Glutamatergic neuron (in vitro differentiated cells): Measurements from ENCODE around the gene NSUN6. TPM values are rescaled to one million over a fixed set of nuclear protein-coding genes. Genes with fewer than 3 reads are reported as not detected.
"Not testable (repeated sequence)": the region's sequence is repeated elsewhere in the genome, so short reads cannot be mapped to it uniquely, and the experiment has no call there.

Source experiments
- DNase-seq: peaks from one replicate; pipeline ENCODE4 v3.0.0; 2022
- H3K27ac Mint-ChIP-seq: one replicate; pipeline ENCODE4 v1.8.0; 2020; ENCODE audit warnings: mild to moderate bottlenecking, mixed read lengths, inconsistent platforms; ENCODE audit not compliant: unreplicated experiment
- H3K27me3 Mint-ChIP-seq: one replicate; pipeline ENCODE4 v1.8.0; 2020; ENCODE audit warnings: mild to moderate bottlenecking, moderate library complexity, mixed read lengths, inconsistent platforms; ENCODE audit not compliant: unreplicated experiment
- H3K36me3 Mint-ChIP-seq: one replicate; pipeline ENCODE4 v1.8.0; 2020; ENCODE audit warnings: mild to moderate bottlenecking, mixed read lengths, inconsistent platforms; ENCODE audit not compliant: unreplicated experiment
- H3K4me1 Mint-ChIP-seq: one replicate; pipeline ENCODE4 v1.8.0; 2020; ENCODE audit warnings: mild to moderate bottlenecking, low read depth, mixed read lengths, inconsistent platforms; ENCODE audit not compliant: unreplicated experiment
- H3K4me3 Mint-ChIP-seq: one replicate; pipeline ENCODE4 v1.8.0; 2020; ENCODE audit warnings: mild to moderate bottlenecking, mixed read lengths, inconsistent platforms; ENCODE audit not compliant: unreplicated experiment
- H3K9me3 Mint-ChIP-seq: one replicate; pipeline ENCODE4 v1.8.0; 2020; ENCODE audit warnings: mild to moderate bottlenecking, moderate library complexity, mixed read lengths, inconsistent platforms; ENCODE audit not compliant: unreplicated experiment
- CTCF ChIP-seq: fragments of 200-600 bp; sonication (generic); IDR thresholded peaks from one replicate; pipeline ENCODE4 v1.5.0; 2021; ENCODE audit not compliant: partially characterized antibody, unreplicated experiment
- total RNA-seq: library from RNA; stranded (reverse); fragmentation: NEBNext Ultra II Directional; extraction: Animal tissue kit (Norgen Biotek cat#: 25700); gene quantifications from one replicate; pipeline ENCODE4 v1.2.1, GENCODE V29; 2021; ENCODE audit not compliant: unreplicated experiment

NSUN6 gene
- total RNA-seq, 1 donor from 2014 or later = 20.7 TPM

- no peak for TF ChIP-seq CTCF
- Mint-ChIP-seq H3K4me3 (no peak overlapping the region), H3K27ac (no peak overlapping the region), H3K36me3 (no peaks in the 10 kb centered on the region), H3K4me1 (no peaks in the 10 kb centered on the region), H3K27me3 (no peaks in the 10 kb centered on the region), H3K9me3 (no peaks in the 10 kb centered on the region)
- DNase-seq = no peak
Measured at GRCh38 chr10:18635995-18636394, 15.4 kb downstream of the NSUN6 start.

GRCh38 chr10:18632500-18632899, 18.9 kb downstream of the NSUN6 start:
- not testable (repeated sequence) for H3K27me3 Mint-ChIP-seq, H3K9me3 Mint-ChIP-seq, H3K4me1 Mint-ChIP-seq, DNase-seq, H3K4me3 Mint-ChIP-seq, H3K27ac Mint-ChIP-seq, H3K36me3 Mint-ChIP-seq

GRCh38 chr10:18627452-18628018, 23.9 kb downstream of the NSUN6 start:
- H3K9me3 Mint-ChIP-seq, H3K4me1 Mint-ChIP-seq, H3K36me3 Mint-ChIP-seq, H3K27me3 Mint-ChIP-seq: not testable (repeated sequence)
- DNase-seq = peak; percentile 90
- H3K4me3 Mint-ChIP-seq = peak overlapping the region; percentile 91
- H3K27ac Mint-ChIP-seq = peak overlapping the region; percentile 98

GRCh38 chr10:18625886-18626285, 25.5 kb downstream of the NSUN6 start:
- Mint-ChIP-seq H3K27ac (no peak overlapping the region), H3K27me3 (peaks cover 5% of the 10 kb centered on the region), H3K9me3 (peaks cover 4% of the 10 kb centered on the region), H3K4me3 (no peak overlapping the region), H3K4me1 (peaks cover 3% of the 10 kb centered on the region), H3K36me3 (no peaks in the 10 kb centered on the region)
- no peak for TF ChIP-seq CTCF
- DNase-seq = no peak

- H3K4me1 Mint-ChIP-seq, H3K27me3 Mint-ChIP-seq, H3K36me3 Mint-ChIP-seq, DNase-seq, H3K4me3 Mint-ChIP-seq, H3K27ac Mint-ChIP-seq, H3K9me3 Mint-ChIP-seq: not testable (repeated sequence)
Measured at GRCh38 chr10:18623671-18624070, 27.7 kb downstream of the NSUN6 start.

- H3K27me3 Mint-ChIP-seq = peaks cover 2% of the 10 kb centered on the region
- H3K9me3 Mint-ChIP-seq = peaks cover 2% of the 10 kb centered on the region
- no peaks in the 10 kb centered on the region for H3K4me1 Mint-ChIP-seq
- no peak overlapping the region for H3K27ac Mint-ChIP-seq
- H3K4me3 Mint-ChIP-seq = no peak overlapping the region
- H3K36me3 Mint-ChIP-seq = no peaks in the 10 kb centered on the region
- no peak for TF ChIP-seq CTCF
- DNase-seq = no peak
Measured at GRCh38 chr10:18620856-18621255, 30.5 kb downstream of the NSUN6 start.

- peaks cover 2% of the 10 kb centered on the region for H3K9me3 Mint-ChIP-seq
- DNase-seq = no peak
- H3K4me3 Mint-ChIP-seq = no peak overlapping the region
- no peak for TF ChIP-seq CTCF
- H3K36me3 Mint-ChIP-seq = no peaks in the 10 kb centered on the region
- no peaks in the 10 kb centered on the region for H3K4me1 Mint-ChIP-seq
- H3K27me3 Mint-ChIP-seq = peaks cover 2% of the 10 kb centered on the region
- no peak overlapping the region for H3K27ac Mint-ChIP-seq
Measured at GRCh38 chr10:18619016-18619415, 32.4 kb downstream of the NSUN6 start.
